PFSK-1 (cell line): Measurements from ENCODE around the gene PADI4.

ENCODE experiments used
- POLR2AphosphoS5 ChIP-seq: IDR thresholded peaks from 2 replicates; pipeline ENCODE4 v1.6.1; 2012; ENCODE audit warnings: low read depth, mild to moderate bottlenecking, control low read depth, low read length, moderate library complexity
- SIN3A ChIP-seq: IDR thresholded peaks from 2 replicates; pipeline ENCODE4 v1.6.1; 2012; ENCODE audit warnings: mild to moderate bottlenecking, low read length, moderate library complexity, borderline replicate concordance; ENCODE audit not compliant: insufficient read depth
- TAF1 ChIP-seq: IDR thresholded peaks from 2 replicates; pipeline ENCODE4 v1.6.1; 2012; ENCODE audit warnings: low read length, control low read depth, borderline replicate concordance; ENCODE audit not compliant: insufficient read depth
- TF ChIP-seq, protein P1 (sequence below), 2 experiments: IDR thresholded peaks; 2 replicates each; pipeline versions ENCODE4 v1.6.1 to v1.8.0; 2011 to 2012; ENCODE audit warnings: low read depth in 2 of 2, low read length in 2 of 2, control low read depth in 1 of 2, inconsistent platforms in 1 of 2, mild to moderate bottlenecking in 1 of 2, moderate library complexity in 1 of 2; ENCODE audit not compliant: insufficient read depth in 1 of 2

DNA sequence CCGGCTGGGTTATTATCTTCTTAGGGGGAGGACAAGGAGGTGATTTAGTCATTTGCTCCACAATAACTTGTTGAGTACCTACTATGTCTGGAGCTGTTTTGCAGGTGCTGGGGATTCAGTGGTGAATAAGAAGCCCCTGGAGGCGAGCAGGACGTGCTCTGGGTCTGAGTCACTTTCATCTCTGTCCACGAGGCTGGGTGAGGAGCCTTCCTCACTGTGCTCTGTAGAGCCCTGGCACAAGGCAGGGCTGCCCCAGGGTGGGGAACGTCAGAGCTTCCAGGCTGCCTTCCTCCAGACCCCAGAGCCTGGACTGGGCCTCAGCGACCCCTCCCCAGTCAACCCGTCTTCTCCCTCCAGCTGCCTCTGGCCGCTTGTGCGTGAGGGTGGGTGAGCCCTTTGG lies 61.5 kb downstream of the PADI4 start:
- TF ChIP-seq TAF1 (no peak), POLR2AphosphoS5 (no peak), SIN3A (no peak)
- TF ChIP-seq, protein P1, sequence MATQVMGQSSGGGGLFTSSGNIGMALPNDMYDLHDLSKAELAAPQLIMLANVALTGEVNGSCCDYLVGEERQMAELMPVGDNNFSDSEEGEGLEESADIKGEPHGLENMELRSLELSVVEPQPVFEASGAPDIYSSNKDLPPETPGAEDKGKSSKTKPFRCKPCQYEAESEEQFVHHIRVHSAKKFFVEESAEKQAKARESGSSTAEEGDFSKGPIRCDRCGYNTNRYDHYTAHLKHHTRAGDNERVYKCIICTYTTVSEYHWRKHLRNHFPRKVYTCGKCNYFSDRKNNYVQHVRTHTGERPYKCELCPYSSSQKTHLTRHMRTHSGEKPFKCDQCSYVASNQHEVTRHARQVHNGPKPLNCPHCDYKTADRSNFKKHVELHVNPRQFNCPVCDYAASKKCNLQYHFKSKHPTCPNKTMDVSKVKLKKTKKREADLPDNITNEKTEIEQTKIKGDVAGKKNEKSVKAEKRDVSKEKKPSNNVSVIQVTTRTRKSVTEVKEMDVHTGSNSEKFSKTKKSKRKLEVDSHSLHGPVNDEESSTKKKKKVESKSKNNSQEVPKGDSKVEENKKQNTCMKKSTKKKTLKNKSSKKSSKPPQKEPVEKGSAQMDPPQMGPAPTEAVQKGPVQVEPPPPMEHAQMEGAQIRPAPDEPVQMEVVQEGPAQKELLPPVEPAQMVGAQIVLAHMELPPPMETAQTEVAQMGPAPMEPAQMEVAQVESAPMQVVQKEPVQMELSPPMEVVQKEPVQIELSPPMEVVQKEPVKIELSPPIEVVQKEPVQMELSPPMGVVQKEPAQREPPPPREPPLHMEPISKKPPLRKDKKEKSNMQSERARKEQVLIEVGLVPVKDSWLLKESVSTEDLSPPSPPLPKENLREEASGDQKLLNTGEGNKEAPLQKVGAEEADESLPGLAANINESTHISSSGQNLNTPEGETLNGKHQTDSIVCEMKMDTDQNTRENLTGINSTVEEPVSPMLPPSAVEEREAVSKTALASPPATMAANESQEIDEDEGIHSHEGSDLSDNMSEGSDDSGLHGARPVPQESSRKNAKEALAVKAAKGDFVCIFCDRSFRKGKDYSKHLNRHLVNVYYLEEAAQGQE (IDR thresholded peaks at IDR 0.05; ENCODE audit: insufficient read depth in 1 of 2, low read depth in 2 of 2, low read length in 2 of 2) = no peak
